CD14-positive monocyte (primary cell): ENCODE measurements around the gene LYPLAL1. TPM values are rescaled to one million over a fixed set of nuclear protein-coding genes. Genes with fewer than 3 reads are reported as not detected.

Experiments used
- DNase-seq, 3 donors: peaks; one replicate each; pipeline ENCODE4 v3.0.0-alpha.2; 2011 to 2022
- H2AFZ ChIP-seq: 2 replicates; pipeline ENCODE4 v1.6.0; 2012; ENCODE audit warnings: mild to moderate bottlenecking, low read depth, low read length, inconsistent platforms; ENCODE audit not compliant: insufficient read depth, poor library complexity, severe bottlenecking
- H3K27ac ChIP-seq, 2 donors: 1 replicate in 1 of 2; 2 replicates in 1 of 2; pipeline ENCODE4 v1.5.1; 2012 to 2013; ENCODE audit warnings: low read length in 2 of 2, control low read depth in 1 of 2, inconsistent platforms in 1 of 2, low read depth in 1 of 2, mild to moderate bottlenecking in 1 of 2
- H3K27me3 ChIP-seq, 2 donors: one replicate each; pipeline versions ENCODE4 v1.6.0 to v1.6.1; 2011 to 2013; ENCODE audit warnings: low read length in 2 of 2; ENCODE audit not compliant: control insufficient read depth in 2 of 2, insufficient read depth in 2 of 2
- H3K36me3 ChIP-seq, 2 donors: replicated peaks in 1 of 2; 1 replicate in 1 of 2; 2 replicates in 1 of 2; pipeline versions ENCODE4 v1.5.1 to v1.6.1; 2012 to 2013; ENCODE audit warnings: low read length in 2 of 2, control low read depth in 1 of 2, inconsistent platforms in 1 of 2, mild to moderate bottlenecking in 1 of 2; ENCODE audit not compliant: insufficient read depth in 2 of 2, control insufficient read depth in 1 of 2
- H3K4me1 ChIP-seq, 2 donors: 1 replicate in 1 of 2; 2 replicates in 1 of 2; pipeline versions ENCODE4 v1.5.1 to v1.6.1; 2012 to 2013; ENCODE audit warnings: low read length in 2 of 2, control low read depth in 1 of 2, inconsistent platforms in 1 of 2, mild to moderate bottlenecking in 1 of 2, moderate library complexity in 1 of 2; ENCODE audit not compliant: insufficient read depth in 2 of 2, control insufficient read depth in 1 of 2
- H3K4me2 ChIP-seq: replicated peaks from 2 replicates; pipeline ENCODE3; 2012; ENCODE audit warnings: low read length, moderate library complexity, mild to moderate bottlenecking; ENCODE audit not compliant: poor library complexity, severe bottlenecking; ENCODE audit errors: extremely low read depth
- H3K4me3 ChIP-seq, 3 experiments: fragments of 200-600 bp in 1 of 3; sonication (generic) in 1 of 3; replicated peaks in 1 of 3; 1 replicate in 2 of 3; 2 replicates in 1 of 3; pipeline ENCODE4 v1.5.1; 2011 to 2013; ENCODE audit warnings: low read length in 3 of 3, mild to moderate bottlenecking in 3 of 3, control low read depth in 2 of 3, low read depth in 2 of 3, inconsistent platforms in 1 of 3, moderate library complexity in 1 of 3
- H3K79me2 ChIP-seq: 2 replicates; pipeline ENCODE4 v1.6.0; 2012; ENCODE audit warnings: mild to moderate bottlenecking, control low read depth, inconsistent platforms, low read length, moderate library complexity; ENCODE audit not compliant: insufficient read depth
- H3K9ac ChIP-seq: 2 replicates; pipeline ENCODE4 v1.6.0; 2017; ENCODE audit warnings: low read length, mild to moderate bottlenecking; ENCODE audit not compliant: insufficient read depth, poor library complexity, severe bottlenecking
- H3K9me3 ChIP-seq, 2 donors: replicated peaks in 1 of 2; 1 replicate in 1 of 2; 2 replicates in 1 of 2; pipeline versions ENCODE4 v1.5.1 to v1.6.1; 2012 to 2013; ENCODE audit warnings: low read length in 2 of 2, control low read depth in 1 of 2; ENCODE audit not compliant: control insufficient read depth in 1 of 2, insufficient read depth in 1 of 2
- H4K20me1 ChIP-seq: 2 replicates; pipeline ENCODE4 v1.6.0; 2012; ENCODE audit warnings: mild to moderate bottlenecking, low read length, control low read depth, moderate library complexity; ENCODE audit not compliant: insufficient read depth
- H3K27ac Mint-ChIP-seq, 7 donors: one replicate each; pipeline ENCODE4 v1.8.0; 2020; ENCODE audit warnings: mild to moderate bottlenecking in 7 of 7, mixed read lengths in 7 of 7, moderate library complexity in 6 of 7, inconsistent platforms in 2 of 7
- H3K27me3 Mint-ChIP-seq, 3 donors: one replicate each; pipeline ENCODE4 v1.8.0; 2021 to 2022; ENCODE audit warnings: low read depth in 3 of 3, mild to moderate bottlenecking in 3 of 3, mixed read lengths in 3 of 3, moderate library complexity in 3 of 3, inconsistent platforms in 1 of 3
- H3K36me3 Mint-ChIP-seq, 2 donors: one replicate each; pipeline ENCODE4 v1.8.0; 2020; ENCODE audit warnings: mixed read lengths in 2 of 2, inconsistent platforms in 1 of 2, mild to moderate bottlenecking in 1 of 2
- H3K4me1 Mint-ChIP-seq: one replicate; pipeline ENCODE4 v1.8.0; 2020; ENCODE audit warnings: mild to moderate bottlenecking, mixed read lengths
- H3K4me3 Mint-ChIP-seq, 2 donors: one replicate each; pipeline ENCODE4 v1.8.0; 2020; ENCODE audit warnings: mild to moderate bottlenecking in 2 of 2, mixed read lengths in 2 of 2, moderate library complexity in 1 of 2
- H3K9me3 Mint-ChIP-seq, 7 donors: one replicate each; pipeline ENCODE4 v1.8.0; 2020 to 2022; ENCODE audit warnings: mixed read lengths in 7 of 7, mild to moderate bottlenecking in 6 of 7, moderate library complexity in 6 of 7, inconsistent platforms in 2 of 7
- CTCF ChIP-seq: fragments of 200-600 bp; IDR thresholded peaks from one replicate; pipeline ENCODE4 v1.8.0; 2022; ENCODE audit warnings: antibody characterized with exemption, mild to moderate bottlenecking
- WGBS: methylation state at CpG from one replicate; pipeline ENCODE4 v1.1.5; 2013; ENCODE audit warnings: missing lambda C conversion rate; ENCODE audit not compliant: insufficient coverage; 5-methylcytosine and 5-hydroxymethylcytosine counted together
- intact Hi-C, 2 donors: fragments of 100-400 bp; cut with micrococcal nuclease; formaldehyde crosslinking; loops; one replicate each; pipeline versions ENCODE4 v1.15.0 to v1.15.1; 2023
- polyA plus RNA-seq, 3 donors: library from polyadenylated mRNA; depleted of rRNA in 1 of 3; unstranded in 2 of 3; stranded (reverse) in 1 of 3; fragments of 300-500 nt in 2 of 3; fragments of >200 nt in 1 of 3; fragmentation: Illumina TruSeq in 2 of 3; gene quantifications; 1 replicate in 2 of 3; 2 replicates in 1 of 3; pipeline ENCODE4 v1.2.3, GENCODE V29; 2012 to 2021

Gene LYPLAL1
- polyA plus RNA-seq, 3 donors: 10.2 to 55.9 (median 36.1) TPM

- Mint-ChIP-seq H3K36me3 (no peaks in the 10 kb centered on the region), H3K4me1 (peaks cover 18% of the 10 kb centered on the region), H3K27ac (no peak overlapping the region), H3K9me3 (peaks cover 0 to 4% (median 0%) of the 10 kb centered on the region in 7 donors), H3K27me3 (peaks cover 2 to 8% (median 3%) of the 10 kb centered on the region in 3 donors), H3K4me3 (no peak overlapping the region)
- intact Hi-C loops: loop anchor here in 1 of 2 donors (10.0 kb wide), 1 partner anchor 46 kb away; no protein-coding TSS in a partner anchor
- Histone ChIP-seq H3K36me3 (no peaks in the 10 kb centered on the region), H3K9ac (no peak overlapping the region), H3K79me2 (no peaks in the 10 kb centered on the region), H3K9me3 (no peaks in the 10 kb centered on the region), H4K20me1 (no peaks in the 10 kb centered on the region), H3K4me1 (peaks cover 11 to 22% of the 10 kb centered on the region in 2 donors), H3K4me3 (no peak overlapping the region), H2AFZ (no peak overlapping the region), H3K27ac (no peak overlapping the region), H3K27me3 (no peaks in the 10 kb centered on the region), H3K4me2 (no peak overlapping the region)
- no peak for DNase-seq
- 0% methylated on average over 1 of the region's 2 CpGs for WGBS
- TF ChIP-seq CTCF: no peak
Observed at GRCh38 chr1:219140303-219140877, 33.3 kb upstream of the LYPLAL1 start.

- Histone ChIP-seq H3K9ac (no peak overlapping the region), H3K36me3 (no peaks in the 10 kb centered on the region), H3K27ac (peak overlapping the region in 1 of 2 donors; percentile 24), H3K4me1 (peaks cover 15 to 27% of the 10 kb centered on the region in 2 donors), H4K20me1 (no peaks in the 10 kb centered on the region), H3K9me3 (no peaks in the 10 kb centered on the region), H3K4me2 (no peak overlapping the region), H3K27me3 (no peaks in the 10 kb centered on the region), H3K79me2 (no peaks in the 10 kb centered on the region), H2AFZ (no peak overlapping the region), H3K4me3 (no peak overlapping the region)
- H3K27me3 Mint-ChIP-seq: peaks cover 0 to 2% (median 2%) of the 10 kb centered on the region in 3 donors
- no CpG with 5 or more reads among the region's 1 CpG for WGBS
- peaks cover 22% of the 10 kb centered on the region for H3K4me1 Mint-ChIP-seq
- intact Hi-C loops: loop anchor here in 1 of 2 donors (10.0 kb wide), 1 partner anchor 49 kb away; no protein-coding TSS in a partner anchor
- peaks cover 0 to 4% (median 0%) of the 10 kb centered on the region in 7 donors for H3K9me3 Mint-ChIP-seq
- no peaks in the 10 kb centered on the region for H3K36me3 Mint-ChIP-seq
- no peak for TF ChIP-seq CTCF
- H3K27ac Mint-ChIP-seq: peak overlapping the region in 4 of 7 donors; percentile 43 to 87 (median 62)
- peak in 2 of 3 donors; percentile 26 to 42 for DNase-seq
- no peak overlapping the region for H3K4me3 Mint-ChIP-seq
Observed at GRCh38 chr1:219143735-219144134, 29.9 kb upstream of the LYPLAL1 start.
